Tibial artery (tissue), 4 donors: ENCODE data around the gene E2F8.

Experiments
- DNase-seq, 2 donors: peaks; one replicate each; pipeline ENCODE4 v3.0.0-alpha.2; 2019
- H3K27ac ChIP-seq, 2 donors: fragments of 200-600 bp; sonication (generic) in 1 of 2; 1 replicate in 1 of 2; 2 replicates in 1 of 2; pipeline ENCODE4 v1.5.1; 2018 to 2019; ENCODE audit warnings: mild to moderate bottlenecking in 1 of 2
- H3K27me3 ChIP-seq, 2 donors: fragments of 200-600 bp; sonication (generic) in 1 of 2; one replicate each; pipeline versions ENCODE4 v1.5.1 to v1.6.0; 2016 to 2019
- H3K36me3 ChIP-seq, 3 donors: fragments of 200-600 bp; sonication (generic) in 2 of 3; one replicate each; pipeline ENCODE4 v1.5.1; 2016 to 2019; ENCODE audit warnings: mild to moderate bottlenecking in 2 of 3
- H3K4me1 ChIP-seq, 4 donors: fragments of 200-600 bp; sonication (generic) in 2 of 4; 1 replicate in 3 of 4; 2 replicates in 1 of 4; pipeline ENCODE4 v1.5.1; 2016 to 2019
- H3K4me3 ChIP-seq, 2 donors: fragments of 200-600 bp; sonication (generic) in 1 of 2; 1 replicate in 1 of 2; 2 replicates in 1 of 2; pipeline ENCODE4 v1.5.1; 2018 to 2019; ENCODE audit warnings: mild to moderate bottlenecking in 2 of 2
- H3K9me3 ChIP-seq, 3 donors: fragments of 200-600 bp; sonication (generic) in 1 of 3; one replicate each; pipeline ENCODE4 v1.5.1; 2016 to 2019
- intact Hi-C: fragments of 100-400 bp; cut with DNase I; formaldehyde crosslinking; loops from one replicate; pipeline ENCODE4 v1.15.0; 2023; ENCODE audit warnings: low total_unique reads
- TF ChIP-seq, protein P1 (sequence below), 2 experiments: fragments of 200-600 bp in 1 of 2; fragments of 450-650 bp in 1 of 2; IDR thresholded peaks; one replicate each; pipeline ENCODE4 v1.5.1; 2017 to 2019; ENCODE audit warnings: antibody characterized with exemption in 2 of 2, mild to moderate bottlenecking in 1 of 2, moderate library complexity in 1 of 2

E2F8 gene

DNA sequence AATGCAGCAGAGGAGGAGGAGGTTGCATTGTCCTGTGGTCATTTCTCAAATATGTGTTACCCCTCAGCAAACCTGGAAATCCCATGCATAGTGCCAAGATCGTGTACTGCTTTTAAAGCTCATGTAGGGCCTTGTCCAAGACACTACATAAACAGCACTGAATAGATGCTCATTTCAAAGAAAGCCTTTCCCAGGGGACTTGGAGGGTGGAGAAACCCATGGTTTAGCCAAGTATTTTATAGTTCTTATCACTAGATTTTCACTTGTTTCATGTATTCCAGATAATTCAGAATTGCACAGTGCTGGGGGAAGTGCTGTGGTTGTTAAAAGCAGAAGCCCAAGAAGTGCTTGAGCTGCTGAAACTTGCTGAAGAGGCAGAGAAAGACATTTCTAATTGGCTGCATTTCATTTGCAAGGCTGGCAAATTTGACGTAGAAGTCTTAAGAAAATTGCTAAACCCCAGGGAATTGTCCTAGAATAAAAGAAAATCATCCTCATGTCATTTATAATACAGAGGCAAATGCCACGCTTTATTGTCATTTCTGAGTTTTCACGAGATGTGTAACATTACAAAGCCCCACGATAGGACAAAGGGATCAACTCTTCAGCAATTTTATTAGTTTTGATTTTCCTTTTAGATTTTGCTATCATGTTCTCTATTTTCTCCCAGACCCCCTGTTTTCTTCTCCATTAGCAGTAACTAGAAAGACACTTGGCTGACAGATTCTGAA is 59.0 kb downstream of the E2F8 start:
- TF ChIP-seq, protein P1, sequence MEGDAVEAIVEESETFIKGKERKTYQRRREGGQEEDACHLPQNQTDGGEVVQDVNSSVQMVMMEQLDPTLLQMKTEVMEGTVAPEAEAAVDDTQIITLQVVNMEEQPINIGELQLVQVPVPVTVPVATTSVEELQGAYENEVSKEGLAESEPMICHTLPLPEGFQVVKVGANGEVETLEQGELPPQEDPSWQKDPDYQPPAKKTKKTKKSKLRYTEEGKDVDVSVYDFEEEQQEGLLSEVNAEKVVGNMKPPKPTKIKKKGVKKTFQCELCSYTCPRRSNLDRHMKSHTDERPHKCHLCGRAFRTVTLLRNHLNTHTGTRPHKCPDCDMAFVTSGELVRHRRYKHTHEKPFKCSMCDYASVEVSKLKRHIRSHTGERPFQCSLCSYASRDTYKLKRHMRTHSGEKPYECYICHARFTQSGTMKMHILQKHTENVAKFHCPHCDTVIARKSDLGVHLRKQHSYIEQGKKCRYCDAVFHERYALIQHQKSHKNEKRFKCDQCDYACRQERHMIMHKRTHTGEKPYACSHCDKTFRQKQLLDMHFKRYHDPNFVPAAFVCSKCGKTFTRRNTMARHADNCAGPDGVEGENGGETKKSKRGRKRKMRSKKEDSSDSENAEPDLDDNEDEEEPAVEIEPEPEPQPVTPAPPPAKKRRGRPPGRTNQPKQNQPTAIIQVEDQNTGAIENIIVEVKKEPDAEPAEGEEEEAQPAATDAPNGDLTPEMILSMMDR (IDR thresholded peaks at IDR 0.05) = no peak
- Histone ChIP-seq H3K4me3 (no peak overlapping the region), H3K36me3 (no peaks in the 10 kb centered on the region), H3K9me3 (no peaks in the 10 kb centered on the region), H3K27ac (no peak overlapping the region), H3K27me3 (no peaks in the 10 kb centered on the region), H3K4me1 (no peaks in the 10 kb centered on the region)
- no peak for DNase-seq
- intact Hi-C loops = no loop called here

- TF ChIP-seq, protein P1 (IDR thresholded peaks at IDR 0.05) = no peak
- intact Hi-C loops = no loop called here
- no peak for DNase-seq
- no peaks in the 10 kb centered on the region for H3K9me3 ChIP-seq
- no peak overlapping the region for H3K27ac ChIP-seq
- peaks cover 11 to 30% (median 12%) of the 10 kb centered on the region in 3 donors for H3K36me3 ChIP-seq
- no peak overlapping the region for H3K4me3 ChIP-seq
- H3K27me3 ChIP-seq = no peaks in the 10 kb centered on the region
- H3K4me1 ChIP-seq = no peaks in the 10 kb centered on the region
Measured at GRCh38 chr11:19176629-19177186, 64.0 kb downstream of the E2F8 start.
